PFSK-1 (cell line): ENCODE data around the gene NPW.

Experiments used
- FOXP2 ChIP-seq: optimal IDR thresholded peaks from 2 replicates; pipeline ENCODE3; 2011; ENCODE audit warnings: borderline replicate concordance, control low read depth, inconsistent platforms; ENCODE audit not compliant: insufficient read depth; ENCODE audit errors: extremely low read length, extremely low read depth
- POLR2AphosphoS5 ChIP-seq: IDR thresholded peaks from 2 replicates; pipeline ENCODE4 v1.6.1; 2012; ENCODE audit warnings: low read depth, mild to moderate bottlenecking, control low read depth, low read length, moderate library complexity
- REST ChIP-seq, 2 experiments: IDR thresholded peaks; 2 replicates each; pipeline versions ENCODE4 v1.6.1 to v1.8.0; 2011 to 2012; ENCODE audit warnings: low read depth in 2 of 2, low read length in 2 of 2, control low read depth in 1 of 2, inconsistent platforms in 1 of 2, mild to moderate bottlenecking in 1 of 2, moderate library complexity in 1 of 2; ENCODE audit not compliant: insufficient read depth in 1 of 2
- SIN3A ChIP-seq: IDR thresholded peaks from 2 replicates; pipeline ENCODE4 v1.6.1; 2012; ENCODE audit warnings: mild to moderate bottlenecking, low read length, moderate library complexity, borderline replicate concordance; ENCODE audit not compliant: insufficient read depth
- TAF1 ChIP-seq: IDR thresholded peaks from 2 replicates; pipeline ENCODE4 v1.6.1; 2012; ENCODE audit warnings: low read length, control low read depth, borderline replicate concordance; ENCODE audit not compliant: insufficient read depth

NPW gene

GRCh38 chr16:2040787-2041522 lies 21.4 kb downstream of the NPW start:
- no peak for TF ChIP-seq POLR2AphosphoS5
- no peak for TF ChIP-seq TAF1
- TF ChIP-seq REST (IDR thresholded peaks at IDR 0.05; ENCODE audit: insufficient read depth in 1 of 2, low read depth in 2 of 2, low read length in 2 of 2), result no peak
- no peak for TF ChIP-seq SIN3A
- TF ChIP-seq FOXP2, result no peak

GRCh38 chr16:2042171-2042985 lies 22.8 kb downstream of the NPW start:
- TF ChIP-seq SIN3A (no peak), POLR2AphosphoS5 (no peak), TAF1 (no peak), REST (IDR thresholded peaks at IDR 0.05; ENCODE audit: insufficient read depth in 1 of 2, low read depth in 2 of 2, low read length in 2 of 2) (no peak), FOXP2 (no peak)

DNA sequence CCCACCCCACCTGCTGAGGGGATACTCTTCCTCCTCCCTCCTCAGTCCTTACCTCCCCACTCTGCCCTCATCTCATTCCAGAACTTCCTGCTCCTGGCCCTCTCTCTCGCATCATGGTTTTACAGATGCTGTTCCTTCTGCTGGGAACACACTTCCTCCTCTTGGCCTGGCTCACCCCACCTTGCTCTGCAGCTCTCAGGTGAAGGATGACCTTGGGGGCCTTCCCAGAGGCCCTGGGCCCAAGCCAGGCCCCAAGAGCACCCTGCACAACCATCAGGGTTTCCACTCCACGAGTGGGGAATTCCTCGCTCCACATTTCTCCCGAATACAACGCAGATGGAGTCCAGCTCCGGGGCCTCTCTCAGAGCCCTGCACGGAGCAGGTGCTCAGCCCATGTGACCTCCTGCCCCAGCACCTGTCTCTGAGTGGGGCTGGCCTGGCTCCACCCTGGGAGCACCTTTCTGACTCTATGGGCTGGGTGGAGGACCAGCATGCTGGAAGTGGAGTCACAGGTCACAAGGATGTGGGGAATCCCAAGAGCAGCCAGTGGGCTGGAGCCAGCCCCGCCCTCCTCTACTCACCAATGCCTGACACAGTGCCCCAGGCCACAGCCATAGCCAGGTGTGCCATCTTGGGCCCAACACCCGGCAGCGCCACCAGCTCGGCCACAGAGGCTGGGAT lies 23.5 kb downstream of the NPW start:
- TF ChIP-seq SIN3A, result no peak
- no peak for TF ChIP-seq TAF1
- TF ChIP-seq POLR2AphosphoS5, result no peak
- TF ChIP-seq REST (IDR thresholded peaks at IDR 0.05; ENCODE audit: insufficient read depth in 1 of 2, low read depth in 2 of 2, low read length in 2 of 2), result no peak
- no peak for TF ChIP-seq FOXP2

- no peak for TF ChIP-seq TAF1
- no peak for TF ChIP-seq FOXP2
- TF ChIP-seq REST (IDR thresholded peaks at IDR 0.05; ENCODE audit: insufficient read depth in 1 of 2, low read depth in 2 of 2, low read length in 2 of 2), result no peak
- TF ChIP-seq POLR2AphosphoS5, result no peak
- TF ChIP-seq SIN3A, result no peak
These were observed 24.3 kb downstream of the NPW start for GRCh38 chr16:2043667-2044451.
